Left kidney (tissue), 8 donors: ENCODE data around the gene FNDC3A. TPM values are rescaled to one million over a fixed set of nuclear protein-coding genes. Genes with fewer than 3 reads are reported as not detected.

Experiments
- DNase-seq: peaks from one replicate; pipeline ENCODE4 v3.0.0-alpha.2; 2013
- long read RNA-seq, 8 donors: transcript quantifications; one replicate each; lab custom pipeline, GENCODE V29; 2026
- polyA plus RNA-seq: library from polyadenylated mRNA; unstranded; fragments of 120-200 nt; gene quantifications from one replicate; pipeline ENCODE4 v1.2.1, GENCODE V29; 2013; ENCODE audit not compliant: insufficient read length

Gene FNDC3A
- polyA plus RNA-seq = 103 TPM
- long read RNA-seq, donor 1, full-length matches to known transcripts = 4 of 9 reads
- long read RNA-seq, donor 1, partial matches to known transcripts = 5 of 9 reads
- long read RNA-seq, donor 1, other reads (novel, unspliced or antisense) = 0 of 9 reads
- long read RNA-seq, donor 2, full-length matches to known transcripts = 4 of 10 reads
- long read RNA-seq, donor 2, partial matches to known transcripts = 0 of 10 reads
- long read RNA-seq, donor 2, other reads (novel, unspliced or antisense) = 6 of 10 reads
- long read RNA-seq, donor 3, full-length matches to known transcripts = 3 of 9 reads
- long read RNA-seq, donor 3, partial matches to known transcripts = 6 of 9 reads
- long read RNA-seq, donor 3, other reads (novel, unspliced or antisense) = 0 of 9 reads
- long read RNA-seq, donor 4 = 0 reads
- long read RNA-seq, donor 5, full-length matches to known transcripts = 3 of 3 reads
- long read RNA-seq, donor 5, partial matches to known transcripts = 0 of 3 reads
- long read RNA-seq, donor 5, other reads (novel, unspliced or antisense) = 0 of 3 reads
- long read RNA-seq, donor 6, full-length matches to known transcripts = 4 of 4 reads
- long read RNA-seq, donor 6, partial matches to known transcripts = 0 of 4 reads
- long read RNA-seq, donor 6, other reads (novel, unspliced or antisense) = 0 of 4 reads
- long read RNA-seq, donor 7, full-length matches to known transcripts = 5 of 12 reads
- long read RNA-seq, donor 7, partial matches to known transcripts = 7 of 12 reads
- long read RNA-seq, donor 7, other reads (novel, unspliced or antisense) = 0 of 12 reads
- long read RNA-seq, donor 8, full-length matches to known transcripts = 2 of 2 reads
- long read RNA-seq, donor 8, partial matches to known transcripts = 0 of 2 reads
- long read RNA-seq, donor 8, other reads (novel, unspliced or antisense) = 0 of 2 reads

GRCh38 chr13:48975856-48976575 is at the start of gene FNDC3A:
Gene FNDC3A, plus strand, starts transcription at chr13:48975912. Its CDS starts 30,279 bp downstream, at chr13:49006191.
- peak; percentile 85 for DNase-seq

GRCh38 chr13:48928757-48929430 is 46.8 kb upstream of the FNDC3A start:
- no peak for DNase-seq

- DNase-seq = no peak
Observed at GRCh38 chr13:48930918-48931317, 44.8 kb upstream of the FNDC3A start.

- DNase-seq = peak; percentile 0
Observed at GRCh38 chr13:48938308-48938943, 37.3 kb upstream of the FNDC3A start.

GRCh38 chr13:48939728-48940127 is 36.0 kb upstream of the FNDC3A start:
- no peak for DNase-seq

- DNase-seq = no peak
Observed at GRCh38 chr13:48942131-48942530, 33.6 kb upstream of the FNDC3A start.

GRCh38 chr13:48944221-48944620 is 31.5 kb upstream of the FNDC3A start:
- no peak for DNase-seq

- DNase-seq = peak; percentile 3
Observed at GRCh38 chr13:48945626-48946025, 30.1 kb upstream of the FNDC3A start.

- DNase-seq = peak; percentile 3
Observed at GRCh38 chr13:48946163-48946562, 29.5 kb upstream of the FNDC3A start.

- DNase-seq = no peak
Observed at GRCh38 chr13:48949566-48950500, 25.9 kb upstream of the FNDC3A start.

GRCh38 chr13:48950501-48950875 is 25.2 kb upstream of the FNDC3A start:
- DNase-seq = no peak

GRCh38 chr13:48954081-48954480 is 21.6 kb upstream of the FNDC3A start:
- DNase-seq = peak; percentile 61

GRCh38 chr13:48955536-48955935 is 20.2 kb upstream of the FNDC3A start:
- DNase-seq = no peak

GRCh38 chr13:48961379-48961778 is 14.3 kb upstream of the FNDC3A start:
- no peak for DNase-seq

- DNase-seq = no peak
Observed at GRCh38 chr13:48962281-48962680, 13.4 kb upstream of the FNDC3A start.

- DNase-seq = no peak
Observed at GRCh38 chr13:48965736-48966135, 10.0 kb upstream of the FNDC3A start.

- DNase-seq = no peak
Observed at GRCh38 chr13:48969685-48970084, 6.0 kb upstream of the FNDC3A start.

GRCh38 chr13:48973845-48974431 is 1.8 kb upstream of the FNDC3A start:
- no peak for DNase-seq

GRCh38 chr13:48975101-48975855 is 434 bp upstream of the FNDC3A start:
- peak; percentile 55 for DNase-seq
